Skeletal muscle satellite cell (primary cell): ENCODE results near the gene ERI3.

ENCODE experiments used
- H3K27me3 ChIP-seq: 2 replicates; pipeline ENCODE4 v1.7.0; 2013; ENCODE audit warnings: low read length; ENCODE audit not compliant: control insufficient read depth, insufficient read depth
- H3K36me3 ChIP-seq: 2 replicates; pipeline ENCODE4 v1.7.0; 2013; ENCODE audit warnings: mild to moderate bottlenecking, control low read depth, low read length; ENCODE audit not compliant: insufficient read depth
- H3K4me1 ChIP-seq: 2 replicates; pipeline ENCODE4 v1.7.0; 2013; ENCODE audit warnings: low read length; ENCODE audit not compliant: control insufficient read depth, insufficient read depth
- H3K4me2 ChIP-seq: 2 replicates; pipeline ENCODE4 v1.7.0; 2013; ENCODE audit warnings: mild to moderate bottlenecking, low read length
- H3K4me3 ChIP-seq: 2 replicates; pipeline ENCODE4 v1.7.0; 2013; ENCODE audit warnings: low read length
- H3K9ac ChIP-seq: 2 replicates; pipeline ENCODE4 v1.7.0; 2013; ENCODE audit warnings: mild to moderate bottlenecking, low read depth, low read length, moderate library complexity
- H3K9me3 ChIP-seq: replicated peaks from 2 replicates; pipeline ENCODE4 v1.7.0; 2013; ENCODE audit warnings: mild to moderate bottlenecking, control low read depth, low read length

The ERI3 gene

DNA sequence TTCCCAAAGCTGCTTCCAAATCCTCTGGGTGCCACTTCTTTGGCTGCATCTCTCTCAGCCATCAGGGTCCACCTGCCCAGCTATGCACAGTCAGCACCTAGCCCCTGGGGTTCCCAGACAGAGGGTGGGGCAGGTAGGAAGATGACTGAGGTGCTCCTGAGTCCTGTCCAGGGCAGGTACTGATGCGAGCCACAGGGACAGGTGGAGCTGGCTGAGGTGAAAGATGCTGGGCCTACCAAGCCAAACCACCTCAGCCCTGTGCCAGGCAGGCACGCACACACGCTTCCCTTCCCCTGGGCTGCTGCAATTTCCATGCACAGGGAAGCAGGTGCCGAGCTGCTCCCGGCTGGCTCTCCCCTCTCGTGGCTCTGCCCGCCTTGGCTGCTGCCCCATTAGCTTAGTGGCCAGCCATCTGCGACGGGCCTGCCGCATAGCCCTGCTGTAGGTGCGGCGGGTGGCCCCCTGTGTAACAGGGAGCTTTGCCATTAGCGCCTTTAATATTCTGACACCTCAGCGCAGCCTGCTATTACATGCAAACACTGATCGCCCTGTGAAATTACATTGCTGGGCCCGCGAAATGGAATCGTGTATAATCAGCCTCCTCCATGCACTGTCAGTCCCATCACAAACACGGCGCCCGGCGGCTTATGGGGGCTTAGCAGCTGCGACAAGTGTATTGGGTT lies 102.9 kb downstream of the ERI3 start:
- Histone ChIP-seq H3K9ac (no peak overlapping the region), H3K4me2 (no peak overlapping the region), H3K4me1 (no peaks in the 10 kb centered on the region), H3K9me3 (no peaks in the 10 kb centered on the region), H3K27me3 (no peaks in the 10 kb centered on the region), H3K36me3 (peaks cover 10% of the 10 kb centered on the region), H3K4me3 (no peak overlapping the region)

GRCh38 chr1:44251486-44251885 lies 103.6 kb downstream of the ERI3 start:
- no peaks in the 10 kb centered on the region for H3K27me3 ChIP-seq
- H3K36me3 ChIP-seq = peaks cover 9% of the 10 kb centered on the region
- no peaks in the 10 kb centered on the region for H3K4me1 ChIP-seq
- H3K9ac ChIP-seq = no peak overlapping the region
- no peak overlapping the region for H3K4me2 ChIP-seq
- no peak overlapping the region for H3K4me3 ChIP-seq
- no peaks in the 10 kb centered on the region for H3K9me3 ChIP-seq

- Histone ChIP-seq H3K4me3 (no peak overlapping the region), H3K9me3 (no peaks in the 10 kb centered on the region), H3K4me2 (no peak overlapping the region), H3K4me1 (no peaks in the 10 kb centered on the region), H3K36me3 (peaks cover 6% of the 10 kb centered on the region), H3K9ac (no peak overlapping the region), H3K27me3 (no peaks in the 10 kb centered on the region)
Observed at GRCh38 chr1:44250068-44250781, 104.8 kb downstream of the ERI3 start.

GRCh38 chr1:44249543-44249942 lies 105.5 kb downstream of the ERI3 start:
- H3K27me3 ChIP-seq = no peaks in the 10 kb centered on the region
- H3K9me3 ChIP-seq = no peaks in the 10 kb centered on the region
- no peak overlapping the region for H3K4me2 ChIP-seq
- no peak overlapping the region for H3K4me3 ChIP-seq
- H3K36me3 ChIP-seq = peaks cover 6% of the 10 kb centered on the region
- H3K4me1 ChIP-seq = no peaks in the 10 kb centered on the region
- no peak overlapping the region for H3K9ac ChIP-seq

GRCh38 chr1:44246806-44247205 lies 108.3 kb downstream of the ERI3 start:
- no peak overlapping the region for H3K4me3 ChIP-seq
- no peak overlapping the region for H3K9ac ChIP-seq
- H3K27me3 ChIP-seq = no peaks in the 10 kb centered on the region
- H3K36me3 ChIP-seq = peaks cover 9% of the 10 kb centered on the region
- H3K9me3 ChIP-seq = no peaks in the 10 kb centered on the region
- no peak overlapping the region for H3K4me2 ChIP-seq
- no peaks in the 10 kb centered on the region for H3K4me1 ChIP-seq

DNA sequence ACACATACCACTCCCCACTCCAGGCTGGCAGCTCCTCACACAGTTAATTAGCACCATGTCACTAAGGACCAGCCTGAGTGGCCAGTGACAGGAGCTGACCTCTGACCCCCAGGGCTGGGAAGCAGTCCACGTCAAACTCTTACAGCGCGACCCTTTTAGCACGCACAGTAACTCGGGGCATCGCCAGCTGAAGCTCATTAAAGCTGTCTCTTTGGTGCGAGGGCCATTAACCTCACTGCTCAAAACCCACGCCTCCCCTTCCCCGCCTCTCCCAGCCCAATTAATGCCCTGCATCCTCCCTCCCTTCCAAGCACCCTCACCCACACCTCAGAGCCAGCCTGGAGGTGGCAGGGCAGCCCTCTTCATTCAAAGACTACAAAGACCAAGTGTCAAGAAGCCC lies 110.1 kb downstream of the ERI3 start:
- Histone ChIP-seq H3K36me3 (peaks cover 9% of the 10 kb centered on the region), H3K4me1 (peaks cover 7% of the 10 kb centered on the region), H3K4me3 (no peak overlapping the region), H3K9ac (no peak overlapping the region), H3K9me3 (no peaks in the 10 kb centered on the region), H3K4me2 (no peak overlapping the region), H3K27me3 (no peaks in the 10 kb centered on the region)

DNA sequence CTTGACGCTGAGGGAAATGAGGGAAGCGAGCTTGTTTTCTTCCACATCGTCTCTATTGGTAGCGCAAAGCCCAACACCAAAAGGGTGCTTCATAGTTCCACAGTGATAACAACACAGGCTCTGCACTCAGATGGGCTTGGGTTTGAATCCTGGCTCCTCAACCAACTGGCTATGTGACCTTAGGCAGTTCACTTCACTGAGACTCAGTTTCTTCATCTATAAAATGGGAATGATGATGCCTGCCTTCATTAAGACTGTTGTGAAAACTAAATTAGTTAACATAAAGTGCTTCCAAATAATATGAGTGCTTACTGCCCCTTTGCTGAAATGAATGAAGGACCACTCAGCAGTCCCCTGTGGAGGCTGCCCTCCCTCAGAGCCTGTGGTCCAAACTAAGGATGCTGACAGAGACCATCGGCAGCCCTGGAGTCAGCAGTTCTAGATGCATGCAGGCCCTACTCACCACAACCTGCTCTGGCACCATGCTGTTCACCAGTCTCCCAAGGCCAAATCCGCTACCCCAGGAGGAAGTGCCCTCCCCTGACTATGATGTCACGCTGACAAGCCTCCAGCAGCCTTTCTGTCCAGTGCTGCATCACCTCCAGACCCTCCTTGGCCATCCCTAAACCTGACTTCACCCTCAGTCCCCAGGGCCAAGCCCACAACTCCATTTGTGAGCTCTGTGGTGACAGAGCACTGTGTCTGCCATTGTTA lies 111.1 kb downstream of the ERI3 start:
- Histone ChIP-seq H3K4me3 (no peak overlapping the region), H3K4me2 (no peak overlapping the region), H3K9me3 (no peaks in the 10 kb centered on the region), H3K36me3 (peaks cover 9% of the 10 kb centered on the region), H3K9ac (no peak overlapping the region), H3K4me1 (peaks cover 17% of the 10 kb centered on the region), H3K27me3 (no peaks in the 10 kb centered on the region)

GRCh38 chr1:44242746-44243145 lies 112.3 kb downstream of the ERI3 start:
- H3K4me3 ChIP-seq = no peak overlapping the region
- H3K27me3 ChIP-seq = no peaks in the 10 kb centered on the region
- no peak overlapping the region for H3K9ac ChIP-seq
- no peak overlapping the region for H3K4me2 ChIP-seq
- no peaks in the 10 kb centered on the region for H3K9me3 ChIP-seq
- H3K4me1 ChIP-seq = peaks cover 25% of the 10 kb centered on the region
- peaks cover 9% of the 10 kb centered on the region for H3K36me3 ChIP-seq

DNA sequence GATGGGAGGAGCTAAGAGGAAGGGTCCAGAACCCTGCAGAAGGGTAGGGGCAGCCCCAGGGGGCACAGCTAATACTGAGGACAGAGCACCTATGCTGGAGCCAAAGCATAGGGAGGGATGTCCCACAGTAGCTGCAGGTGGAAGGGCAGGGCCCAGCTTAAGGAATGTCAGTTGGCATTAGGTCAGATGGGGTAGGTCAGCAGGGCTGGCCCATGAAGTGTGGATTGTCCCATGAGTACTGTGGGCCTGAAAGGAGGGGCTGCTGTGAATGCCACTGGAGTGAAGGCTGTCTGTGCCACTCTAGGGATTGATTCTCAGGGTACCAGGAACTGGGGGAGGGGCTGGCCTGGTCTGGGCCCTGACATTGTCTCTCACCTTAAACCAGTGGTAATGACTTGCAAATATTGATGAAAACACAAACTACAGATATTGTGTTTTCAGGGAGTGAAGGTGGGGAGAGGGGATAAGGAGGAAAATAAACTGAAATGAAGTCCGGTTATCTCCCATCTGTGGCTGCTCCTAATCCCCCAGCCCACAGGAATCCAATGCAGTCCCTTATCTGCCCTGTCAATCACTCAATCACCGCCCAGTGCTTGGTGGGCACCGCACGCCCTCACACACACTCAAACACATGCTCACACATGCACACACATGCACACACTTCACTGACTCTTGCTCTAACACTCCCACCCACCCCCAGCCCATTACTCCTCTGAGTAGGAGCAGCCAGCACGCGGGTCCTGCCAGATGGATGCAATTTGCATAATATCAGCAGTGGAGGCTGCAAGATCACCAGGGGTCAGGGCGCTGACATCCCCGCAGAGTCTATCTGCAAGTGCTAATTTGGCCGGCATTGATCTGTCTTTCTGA lies 114.0 kb downstream of the ERI3 start:
- H3K4me1 ChIP-seq = peaks cover 28% of the 10 kb centered on the region
- H3K9ac ChIP-seq = no peak overlapping the region
- no peak overlapping the region for H3K4me3 ChIP-seq

GRCh38 chr1:44239961-44240371 lies 115.1 kb downstream of the ERI3 start:
- no peak overlapping the region for H3K4me3 ChIP-seq
- H3K36me3 ChIP-seq = peaks cover 3% of the 10 kb centered on the region
- H3K4me2 ChIP-seq = no peak overlapping the region
- H3K9ac ChIP-seq = peak overlapping the region; percentile 20
- peaks cover 28% of the 10 kb centered on the region for H3K4me1 ChIP-seq
- no peaks in the 10 kb centered on the region for H3K9me3 ChIP-seq
- no peaks in the 10 kb centered on the region for H3K27me3 ChIP-seq

More for the DNA sequence above, 114.0 kb downstream of the ERI3 start:
- H3K27me3 ChIP-seq = no peaks in the 10 kb centered on the region
- peaks cover 3% of the 10 kb centered on the region for H3K36me3 ChIP-seq
- H3K9me3 ChIP-seq = no peaks in the 10 kb centered on the region
- no peak overlapping the region for H3K4me2 ChIP-seq
